Activated effector memory CD4-positive, alpha-beta T cell treated with anti-CD3 and anti-CD28 coated beads, Interleukin-2, amount 50 U/mL, for 16 hours (primary cell): ENCODE measurements around the gene SYNRG.

Source experiments
- DNase-seq: peaks from one replicate; pipeline ENCODE4 v3.0.0-alpha.2; 2020

SYNRG gene

DNA sequence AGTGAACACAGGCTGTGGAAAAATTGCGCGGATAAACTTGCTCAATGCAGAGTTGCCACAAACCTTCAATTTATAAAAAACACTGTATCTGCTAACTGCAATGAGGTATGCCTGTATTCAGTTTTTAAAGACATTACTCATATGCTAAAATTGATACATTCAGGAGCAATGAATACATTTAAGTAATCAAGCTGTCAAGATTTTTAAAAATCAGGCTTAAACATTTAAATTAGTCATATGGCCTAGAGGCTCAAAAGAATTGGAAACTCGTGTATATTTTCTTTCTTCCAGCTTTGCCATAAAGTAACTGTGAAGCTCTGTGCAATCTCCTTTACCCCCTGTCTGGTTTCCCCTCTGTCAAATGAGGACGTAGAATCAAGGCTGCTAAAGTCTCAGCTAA, 4.1 kb downstream of the SYNRG start:
- no peak for DNase-seq

- no peak for DNase-seq
These were observed 4.7 kb downstream of the SYNRG start for GRCh38 chr17:37604556-37604955.

DNA sequence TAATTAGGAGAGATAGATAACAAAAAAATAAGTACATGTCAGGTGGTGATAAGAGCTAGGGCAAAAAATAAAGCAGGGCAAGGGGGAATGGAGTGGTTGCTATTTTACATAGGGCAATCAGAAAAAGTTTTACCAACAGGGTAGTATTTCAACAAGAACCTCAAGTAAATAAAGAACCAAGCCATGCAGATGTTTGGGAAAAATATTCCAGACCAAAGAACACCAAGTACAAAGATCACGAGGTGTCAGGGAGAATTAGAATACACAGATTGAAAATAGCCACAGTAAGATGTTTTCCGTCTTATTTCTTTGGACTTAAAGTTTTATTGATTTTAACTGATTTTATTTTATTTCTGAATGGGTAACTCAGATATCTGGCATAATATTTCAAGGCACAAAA, 11.1 kb downstream of the SYNRG start:
- DNase-seq: no peak

GRCh38 chr17:37592291-37592690, 16.9 kb downstream of the SYNRG start:
- DNase-seq: no peak

- DNase-seq: no peak
These were observed 24.2 kb downstream of the SYNRG start for GRCh38 chr17:37585066-37585465.

GRCh38 chr17:37576281-37576680, 32.9 kb downstream of the SYNRG start:
- no peak for DNase-seq

- no peak for DNase-seq
These were observed 34.8 kb downstream of the SYNRG start for GRCh38 chr17:37574427-37574826.

- DNase-seq: no peak
These were observed 37.5 kb downstream of the SYNRG start for GRCh38 chr17:37571674-37572073.

DNA sequence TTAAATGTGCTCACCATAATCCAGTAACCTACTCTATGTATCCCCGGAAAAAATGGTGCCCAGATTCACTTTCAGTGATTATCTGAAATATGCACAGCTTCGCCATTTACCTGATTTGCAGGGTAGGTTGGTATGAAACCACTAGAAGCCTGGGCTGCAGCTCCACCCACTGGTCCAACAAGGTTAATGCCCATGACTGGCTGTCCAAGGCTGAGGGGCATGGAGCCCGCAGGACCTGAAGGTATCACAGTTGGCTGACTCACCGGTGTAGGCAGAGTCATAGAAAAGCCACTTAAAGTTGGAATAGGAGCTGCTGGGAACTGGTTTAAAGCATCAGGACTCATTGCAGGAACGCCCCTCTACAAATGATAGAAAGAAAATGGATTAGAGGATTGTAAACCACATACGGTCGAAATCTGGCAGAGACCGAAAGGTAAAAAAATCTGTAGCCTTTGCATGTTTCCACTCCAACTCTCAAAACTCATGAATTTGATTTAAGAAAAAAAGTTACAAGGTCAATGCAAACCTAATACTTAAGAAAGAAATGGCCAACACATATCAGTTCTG, 38.6 kb downstream of the SYNRG start:
- DNase-seq: peak; percentile 67

DNA sequence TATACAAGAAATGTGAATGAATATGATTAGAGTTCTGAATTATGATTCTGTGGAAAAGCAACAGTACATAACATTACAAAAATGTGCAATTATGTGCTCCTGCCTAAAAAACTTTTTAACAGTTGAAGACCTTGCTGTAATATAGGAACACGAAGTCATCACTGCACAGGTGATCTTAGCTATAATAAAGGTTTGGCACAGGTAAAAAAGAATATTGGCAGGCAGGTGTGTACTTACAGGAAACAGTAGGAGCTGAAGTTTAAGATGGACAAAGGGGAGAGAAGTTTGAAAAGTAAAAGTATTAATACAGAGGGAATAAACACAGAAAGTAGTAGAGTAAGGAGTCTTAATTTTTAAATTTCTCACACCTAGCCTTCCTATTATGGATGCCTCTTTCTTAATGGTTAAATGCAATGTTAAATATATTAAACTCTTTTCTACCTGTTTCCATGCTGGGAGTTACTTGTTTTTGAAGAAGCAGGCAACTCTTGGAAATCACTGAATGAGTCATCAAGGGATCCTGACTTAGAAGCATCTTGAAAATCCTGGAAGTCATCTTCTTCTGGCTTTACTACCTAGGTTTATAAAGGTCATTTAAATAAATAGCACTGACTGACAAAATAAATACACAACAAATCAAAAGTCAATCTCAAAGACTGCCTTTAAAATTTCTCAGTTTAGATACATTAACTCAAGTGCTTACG, 40.7 kb downstream of the SYNRG start:
- no peak for DNase-seq

DNA sequence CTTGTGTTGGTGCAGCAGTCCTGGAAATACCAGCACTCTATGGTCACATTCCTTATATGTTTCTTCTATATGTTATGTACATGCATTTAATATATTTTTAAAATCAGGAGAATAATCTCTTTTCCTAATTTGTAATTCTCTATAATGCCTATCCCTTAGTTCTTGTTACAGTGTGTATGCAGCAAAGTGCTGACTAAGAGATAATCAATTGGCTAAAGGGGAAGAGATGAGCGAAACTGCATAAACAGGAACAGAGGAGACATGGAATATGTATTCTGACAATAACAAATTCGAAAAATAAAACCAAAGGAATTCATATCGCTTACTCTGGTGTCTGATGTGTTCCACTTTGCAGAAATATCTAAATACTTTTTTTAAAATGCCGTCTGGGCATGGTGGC, 41.7 kb downstream of the SYNRG start:
- DNase-seq: no peak

- DNase-seq: no peak
These were observed 42.1 kb downstream of the SYNRG start for GRCh38 chr17:37567137-37567536.

DNA sequence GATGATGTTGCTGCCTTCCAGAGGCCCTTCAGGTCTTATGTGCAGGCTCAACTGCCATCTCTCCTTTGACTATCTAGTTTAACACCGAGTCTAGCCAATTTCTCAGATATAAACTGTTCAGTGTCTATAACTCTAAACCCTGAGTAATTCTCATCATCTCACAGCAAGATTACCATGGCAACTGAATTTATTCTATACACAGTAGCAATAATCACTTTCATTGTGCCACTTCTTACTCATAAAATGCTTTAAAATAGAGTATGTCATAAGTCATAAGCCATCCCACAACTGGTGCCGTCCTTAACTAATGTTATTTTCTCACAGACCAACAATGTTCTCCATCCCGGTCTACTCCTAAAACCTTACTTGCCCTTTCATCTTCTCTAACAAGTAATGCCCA, 45.0 kb downstream of the SYNRG start:
- DNase-seq: no peak

DNA sequence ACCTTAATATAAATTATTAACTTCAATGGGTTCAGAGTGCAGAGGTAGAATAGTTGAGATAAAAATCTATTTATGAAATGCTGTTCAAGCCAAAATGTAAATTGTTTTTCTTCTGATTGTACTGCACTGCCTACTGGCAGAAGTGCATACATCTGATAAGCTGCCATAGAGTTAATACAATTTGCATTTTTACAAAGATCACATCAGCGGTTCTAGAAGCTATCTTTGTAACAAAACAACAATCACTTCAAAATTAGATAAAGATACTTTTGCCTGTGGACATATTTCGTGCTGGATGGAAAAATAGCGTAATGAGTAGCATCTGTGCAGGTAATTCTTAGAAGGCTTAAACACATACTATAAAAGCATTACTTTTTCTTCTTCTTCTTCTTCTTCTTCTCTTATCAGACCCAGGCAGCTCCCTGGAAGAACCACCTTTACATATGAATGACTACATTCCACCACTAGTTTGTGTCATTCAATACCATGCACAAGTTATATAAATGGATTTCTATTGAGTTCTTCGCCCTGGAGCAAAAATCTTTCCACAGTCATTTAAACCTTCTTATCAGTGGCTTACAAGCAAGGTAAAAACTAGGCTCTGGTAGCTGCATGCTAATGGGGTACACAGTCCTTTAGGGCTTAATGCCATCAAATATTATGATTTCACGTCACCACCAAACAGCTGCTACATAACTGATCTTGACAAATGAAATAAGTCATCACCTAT, 47.0 kb downstream of the SYNRG start:
- DNase-seq: no peak

DNA sequence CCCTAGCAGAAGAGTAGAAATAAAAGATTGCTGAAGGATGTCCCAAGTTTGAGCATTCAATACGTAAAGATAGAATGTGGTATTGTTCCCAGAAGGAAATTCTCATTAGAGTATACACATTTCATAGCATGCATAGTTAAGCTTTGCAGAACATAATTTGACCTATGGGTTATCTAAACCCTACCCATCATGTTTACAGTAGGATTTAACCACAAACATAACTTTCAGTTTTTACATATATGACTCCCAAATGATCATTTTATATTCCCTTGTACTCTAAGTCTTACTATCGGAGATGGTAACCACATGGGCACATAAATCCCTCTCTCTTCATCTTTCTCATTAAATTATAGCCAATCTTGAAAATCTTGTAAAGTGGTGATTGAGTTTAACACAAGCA, 50.9 kb downstream of the SYNRG start:
- no peak for DNase-seq

- no peak for DNase-seq
These were observed 51.7 kb downstream of the SYNRG start for GRCh38 chr17:37557482-37557881.

- no peak for DNase-seq
These were observed 53.8 kb downstream of the SYNRG start for GRCh38 chr17:37555386-37555785.

- no peak for DNase-seq
These were observed 55.7 kb downstream of the SYNRG start for GRCh38 chr17:37553401-37553966.

DNA sequence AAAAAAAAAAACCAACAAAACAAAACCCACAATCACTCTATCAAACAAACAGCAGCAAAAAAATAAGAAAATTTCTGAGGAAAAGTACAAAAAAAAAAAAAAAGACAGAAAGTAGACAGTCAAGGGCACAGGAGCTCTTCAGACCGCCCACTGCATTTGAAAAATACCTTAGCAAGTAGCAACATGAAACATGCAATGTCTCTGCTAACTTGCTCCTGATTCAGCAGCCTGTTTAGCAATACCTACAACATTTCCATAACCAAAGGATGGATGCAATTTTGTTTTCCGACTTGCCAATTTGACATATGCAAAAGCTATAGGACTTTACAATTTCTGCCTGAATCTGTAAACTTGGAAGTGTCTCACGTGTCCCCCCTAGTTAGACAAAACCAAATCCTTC, 57.4 kb downstream of the SYNRG start:
- no peak for DNase-seq

DNA sequence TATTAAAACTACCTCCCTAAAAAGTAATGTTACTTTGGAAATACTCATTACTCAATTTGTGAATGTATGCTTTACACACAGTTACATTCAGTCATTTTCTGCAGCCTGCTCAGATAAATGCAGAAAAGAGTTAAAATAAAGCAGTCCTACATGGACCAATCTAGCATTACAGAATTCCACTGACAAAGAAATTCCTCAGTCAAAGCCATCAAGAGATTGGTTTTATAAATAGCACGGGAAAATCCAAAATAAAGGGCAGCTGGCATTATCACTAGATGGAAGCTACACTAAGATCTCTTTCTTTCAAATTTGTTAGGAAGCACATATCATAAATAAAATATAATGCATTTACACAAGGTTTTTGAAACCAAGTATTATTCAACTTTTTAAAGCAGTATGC, 61.2 kb downstream of the SYNRG start:
- no peak for DNase-seq

DNA sequence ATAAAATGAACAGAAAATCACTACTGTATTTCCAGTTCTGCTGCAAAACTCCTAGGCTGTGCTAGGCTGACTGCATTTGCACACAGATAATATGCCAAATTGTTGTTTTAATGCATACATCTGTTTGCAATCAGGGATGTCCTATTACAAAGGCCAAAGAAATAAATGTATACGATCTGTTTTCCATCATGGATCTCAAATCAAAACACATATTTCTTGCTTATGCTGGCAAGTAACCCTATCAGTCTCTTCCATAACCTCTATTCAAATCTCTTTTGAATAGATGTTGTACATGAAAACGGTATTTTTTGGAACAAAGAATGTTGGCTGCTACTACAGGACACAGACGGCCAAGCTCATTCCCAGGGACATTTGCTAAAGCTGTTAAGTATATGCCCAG, 62.9 kb downstream of the SYNRG start:
- DNase-seq: no peak

- no peak for DNase-seq
These were observed 63.7 kb downstream of the SYNRG start for GRCh38 chr17:37545486-37545885.

DNA sequence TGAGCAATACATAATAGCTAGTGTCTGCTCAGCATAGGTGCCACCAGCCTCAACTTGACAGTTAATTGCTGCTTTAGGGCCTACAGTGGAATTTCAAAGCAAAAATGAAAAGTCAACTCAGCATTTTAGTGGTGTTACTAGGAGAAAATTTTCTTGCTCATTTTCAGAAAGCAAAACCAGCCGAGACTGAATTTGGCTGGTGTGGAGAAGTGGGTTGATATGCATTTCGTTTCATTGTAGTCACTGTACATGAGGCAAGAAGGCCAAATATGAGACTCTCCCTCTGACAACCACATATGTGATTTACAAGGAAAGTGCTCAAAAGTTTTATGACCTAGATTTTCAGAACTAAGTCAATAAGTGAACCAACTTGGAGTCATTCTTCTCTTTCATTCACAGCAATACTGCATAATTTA, 65.6 kb downstream of the SYNRG start:
- DNase-seq: no peak
